Peyer's patch (tissue), 4 donors: ENCODE measurements around the gene EMC10. TPM values are rescaled to one million over a fixed set of nuclear protein-coding genes. Genes with fewer than 3 reads are reported as not detected.

Experiments
- DNase-seq, 3 donors: peaks; one replicate each; pipeline ENCODE4 v3.0.0-alpha.2; 2017 to 2019
- H3K27ac ChIP-seq, 4 donors: fragments of 200-600 bp; sonication (generic); one replicate each; pipeline ENCODE4 v1.5.1; 2016 to 2019
- H3K27me3 ChIP-seq, 2 donors: fragments of 200-600 bp; sonication (generic); one replicate each; pipeline ENCODE4 v1.5.1; 2019
- H3K36me3 ChIP-seq, 3 donors: fragments of 200-600 bp; sonication (generic); one replicate each; pipeline ENCODE4 v1.5.1; 2016 to 2019
- H3K4me1 ChIP-seq, 4 donors: fragments of 200-600 bp; sonication (generic); one replicate each; pipeline ENCODE4 v1.5.1; 2016 to 2019
- H3K4me3 ChIP-seq, 4 donors: fragments of 200-600 bp; sonication (generic); 1 replicate in 3 of 4; 2 replicates in 1 of 4; pipeline ENCODE4 v1.5.1; 2016 to 2019; ENCODE audit warnings: mild to moderate bottlenecking in 1 of 4
- H3K9me3 ChIP-seq, 4 donors: fragments of 200-600 bp; sonication (generic); one replicate each; pipeline ENCODE4 v1.5.1; 2016 to 2019; ENCODE audit warnings: mild to moderate bottlenecking in 1 of 4
- POLR2A ChIP-seq, 2 donors: fragments of 450-650 bp; IDR thresholded peaks; one replicate each; pipeline ENCODE4 v1.5.1; 2017; ENCODE audit warnings: antibody characterized with exemption in 2 of 2, mild to moderate bottlenecking in 2 of 2, moderate library complexity in 2 of 2
- total RNA-seq, 4 donors: library from RNA; depleted of rRNA; stranded (reverse); fragments of >200 nt; gene quantifications; one replicate each; pipeline ENCODE4 v1.1.0, GENCODE V29; 2016
- TF ChIP-seq, protein P1 (sequence below), 6 experiments: fragments of 450-650 bp in 4 of 6; fragments of 200-600 bp in 2 of 6; sonication (generic) in 1 of 6; IDR thresholded peaks; one replicate each; pipeline ENCODE4 v1.5.1; 2017 to 2019; ENCODE audit warnings: antibody characterized with exemption in 6 of 6, mild to moderate bottlenecking in 3 of 6, moderate library complexity in 1 of 6

The EMC10 gene
- total RNA-seq, 4 donors from 2014 or later: 63.5 to 134 (median 117) TPM

- H3K9me3 ChIP-seq: no peaks in the 10 kb centered on the region
- H3K4me1 ChIP-seq: peaks cover 0 to 7% (median 0%) of the 10 kb centered on the region in 4 donors
- no peaks in the 10 kb centered on the region for H3K27me3 ChIP-seq
- TF ChIP-seq, protein P1, sequence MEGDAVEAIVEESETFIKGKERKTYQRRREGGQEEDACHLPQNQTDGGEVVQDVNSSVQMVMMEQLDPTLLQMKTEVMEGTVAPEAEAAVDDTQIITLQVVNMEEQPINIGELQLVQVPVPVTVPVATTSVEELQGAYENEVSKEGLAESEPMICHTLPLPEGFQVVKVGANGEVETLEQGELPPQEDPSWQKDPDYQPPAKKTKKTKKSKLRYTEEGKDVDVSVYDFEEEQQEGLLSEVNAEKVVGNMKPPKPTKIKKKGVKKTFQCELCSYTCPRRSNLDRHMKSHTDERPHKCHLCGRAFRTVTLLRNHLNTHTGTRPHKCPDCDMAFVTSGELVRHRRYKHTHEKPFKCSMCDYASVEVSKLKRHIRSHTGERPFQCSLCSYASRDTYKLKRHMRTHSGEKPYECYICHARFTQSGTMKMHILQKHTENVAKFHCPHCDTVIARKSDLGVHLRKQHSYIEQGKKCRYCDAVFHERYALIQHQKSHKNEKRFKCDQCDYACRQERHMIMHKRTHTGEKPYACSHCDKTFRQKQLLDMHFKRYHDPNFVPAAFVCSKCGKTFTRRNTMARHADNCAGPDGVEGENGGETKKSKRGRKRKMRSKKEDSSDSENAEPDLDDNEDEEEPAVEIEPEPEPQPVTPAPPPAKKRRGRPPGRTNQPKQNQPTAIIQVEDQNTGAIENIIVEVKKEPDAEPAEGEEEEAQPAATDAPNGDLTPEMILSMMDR (IDR thresholded peaks at IDR 0.05): no peak
- TF ChIP-seq POLR2A (IDR thresholded peaks at IDR 0.05): no peak
- H3K4me3 ChIP-seq: no peak overlapping the region
- no peak overlapping the region for H3K27ac ChIP-seq
- H3K36me3 ChIP-seq: no peaks in the 10 kb centered on the region
- DNase-seq: no peak
Observed at GRCh38 chr19:50457300-50457699, 19.0 kb upstream of the EMC10 start.

DNA sequence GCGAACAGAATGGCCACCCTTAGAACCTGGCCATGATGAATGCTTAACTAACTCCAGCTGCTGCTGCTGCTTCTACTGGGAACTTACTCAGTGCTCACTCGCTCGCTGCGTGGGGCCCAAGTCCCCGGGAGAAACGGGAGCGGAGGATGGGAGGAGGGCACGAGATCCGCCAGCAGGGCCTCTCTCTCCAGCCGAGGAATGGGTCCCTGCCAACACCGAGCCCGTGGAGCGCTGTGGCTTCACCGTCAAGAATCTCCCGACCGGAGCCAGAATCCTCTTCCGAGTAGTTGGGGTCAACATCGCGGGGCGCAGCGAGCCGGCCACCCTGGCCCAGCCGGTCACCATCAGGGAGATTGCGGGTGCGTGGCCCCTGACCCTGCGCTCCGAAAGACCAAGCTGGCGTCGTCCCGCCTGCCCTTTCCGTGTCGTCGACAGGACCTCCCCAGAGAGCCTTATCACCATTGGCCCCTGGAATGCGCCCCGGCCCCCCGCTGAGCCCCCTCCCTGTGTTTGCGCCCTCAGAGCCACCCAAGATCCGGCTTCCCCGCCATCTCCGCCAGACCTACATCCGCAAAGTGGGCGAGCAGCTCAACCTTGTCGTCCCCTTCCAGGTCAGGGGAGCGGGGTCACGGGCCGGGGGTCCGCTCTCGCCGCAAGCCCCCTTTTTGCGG lies 17.8 kb upstream of the EMC10 start:
- no peak overlapping the region for H3K27ac ChIP-seq
- no peaks in the 10 kb centered on the region for H3K9me3 ChIP-seq
- TF ChIP-seq, protein P1 (IDR thresholded peaks at IDR 0.05): no peak
- no peak for TF ChIP-seq POLR2A (IDR thresholded peaks at IDR 0.05)
- no peaks in the 10 kb centered on the region for H3K36me3 ChIP-seq
- DNase-seq: no peak
- H3K4me1 ChIP-seq: peaks cover 0 to 7% (median 0%) of the 10 kb centered on the region in 4 donors
- no peaks in the 10 kb centered on the region for H3K27me3 ChIP-seq
- H3K4me3 ChIP-seq: no peak overlapping the region

DNA sequence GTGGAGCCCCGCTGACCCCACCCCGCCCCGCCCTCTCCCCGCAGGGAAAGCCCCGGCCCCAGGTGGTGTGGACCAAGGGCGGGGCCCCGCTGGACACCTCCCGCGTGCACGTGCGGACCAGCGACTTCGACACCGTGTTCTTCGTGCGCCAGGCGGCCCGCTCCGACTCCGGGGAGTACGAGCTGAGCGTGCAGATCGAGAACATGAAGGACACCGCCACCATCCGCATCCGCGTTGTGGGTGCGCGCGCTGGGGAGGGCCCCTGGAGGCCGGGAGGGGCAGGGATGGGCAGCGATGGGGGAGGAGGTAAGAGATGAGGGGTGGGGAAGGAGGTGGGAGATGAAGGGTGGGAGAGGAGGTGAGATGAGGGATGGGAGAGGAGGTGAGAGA lies 17.2 kb upstream of the EMC10 start:
- TF ChIP-seq, protein P1 (IDR thresholded peaks at IDR 0.05): no peak
- TF ChIP-seq POLR2A (IDR thresholded peaks at IDR 0.05): no peak
- H3K27me3 ChIP-seq: no peaks in the 10 kb centered on the region
- peaks cover 0 to 7% (median 0%) of the 10 kb centered on the region in 4 donors for H3K4me1 ChIP-seq
- H3K9me3 ChIP-seq: no peaks in the 10 kb centered on the region
- no peak overlapping the region for H3K27ac ChIP-seq
- H3K36me3 ChIP-seq: no peaks in the 10 kb centered on the region
- H3K4me3 ChIP-seq: no peak overlapping the region
- no peak for DNase-seq

GRCh38 chr19:50459638-50460037 lies 16.7 kb upstream of the EMC10 start:
- Histone ChIP-seq H3K27ac (no peak overlapping the region), H3K27me3 (no peaks in the 10 kb centered on the region), H3K4me3 (no peak overlapping the region), H3K4me1 (peaks cover 0 to 7% (median 0%) of the 10 kb centered on the region in 4 donors), H3K36me3 (no peaks in the 10 kb centered on the region), H3K9me3 (no peaks in the 10 kb centered on the region)
- DNase-seq: no peak
- TF ChIP-seq, protein P1 (IDR thresholded peaks at IDR 0.05): no peak
- TF ChIP-seq POLR2A (IDR thresholded peaks at IDR 0.05): no peak

- peaks cover 0 to 7% (median 0%) of the 10 kb centered on the region in 4 donors for H3K4me1 ChIP-seq
- no peaks in the 10 kb centered on the region for H3K36me3 ChIP-seq
- H3K27ac ChIP-seq: peak overlapping the region in 1 of 4 donors; percentile 55
- no peaks in the 10 kb centered on the region for H3K9me3 ChIP-seq
- no peaks in the 10 kb centered on the region for H3K27me3 ChIP-seq
- no peak overlapping the region for H3K4me3 ChIP-seq
- DNase-seq: peak in 1 of 3 donors; percentile 28
- TF ChIP-seq POLR2A (IDR thresholded peaks at IDR 0.05): no peak
- TF ChIP-seq, protein P1 (IDR thresholded peaks at IDR 0.05): no peak
Observed at GRCh38 chr19:50460161-50460765, 16.0 kb upstream of the EMC10 start.
